K562 (cell line): Measurements from ENCODE around the gene RBPMS2. TPM values are rescaled to one million over a fixed set of nuclear protein-coding genes. Genes with fewer than 3 reads are reported as not detected.
A peak's percentile ranks its signal among the peaks of the same experiment; 100 is the strongest.

ENCODE experiments used
- ARHGAP35 ChIP-seq: fragments of 450-650 bp; IDR thresholded peaks from 2 replicates; pipeline ENCODE4 v1.6.1; 2018; ENCODE audit not compliant: partially characterized antibody
- C11orf30 ChIP-seq: fragments of 450-650 bp; IDR thresholded peaks from 2 replicates; pipeline ENCODE4 v1.6.1; 2016; ENCODE audit warnings: low read depth, mild to moderate bottlenecking
- CBFA2T3 ChIP-seq: fragments of 450-650 bp; IDR thresholded peaks from 2 replicates; pipeline ENCODE4 v1.6.1; 2017
- CTBP1 ChIP-seq: fragments of 450-650 bp; IDR thresholded peaks from 2 replicates; pipeline ENCODE4 v1.6.1; 2016; ENCODE audit warnings: borderline replicate concordance
- FOXJ2 ChIP-seq: fragments of 200-800 bp; sonication (Bioruptor generic); IDR thresholded peaks from 2 replicates; pipeline ENCODE4 v1.6.1; 2016; ENCODE audit warnings: missing genetic modification characterization, missing compliant biosample characterization
- GTF2A2 ChIP-seq: IDR thresholded peaks from 2 replicates; pipeline ENCODE4 v1.6.1; 2016; ENCODE audit warnings: mild to moderate bottlenecking, missing genetic modification characterization, missing compliant biosample characterization
- HDAC8 ChIP-seq: fragments of 450-650 bp; IDR thresholded peaks from 2 replicates; pipeline ENCODE4 v1.6.1; 2016; ENCODE audit warnings: mild to moderate bottlenecking, missing genetic modification characterization, moderate library complexity, missing compliant biosample characterization
- MEF2D ChIP-seq: conservative IDR thresholded peaks from 2 replicates; pipeline ENCODE4 v1.6.1; 2016; ENCODE audit warnings: low read depth, missing genetic modification characterization, missing compliant biosample characterization
- MYNN ChIP-seq, 2 experiments: sonication (generic); formaldehyde crosslinking in 1 of 2; IDR thresholded peaks; 2 replicates each; pipeline versions ENCODE4 v1.5.0 to v1.6.1; 2016 to 2020; ENCODE audit warnings: antibody characterized with exemption in 1 of 2, missing genetic modification reagents in 1 of 2
- NFXL1 ChIP-seq: fragments of 450-650 bp; formaldehyde crosslinking; IDR thresholded peaks from 2 replicates; pipeline ENCODE4 v1.4.0; 2021; ENCODE audit warnings: mild to moderate bottlenecking
- NR4A1 ChIP-seq, 2 experiments: fragments of 250-450 bp in 1 of 2; fragments of 450-650 bp in 1 of 2; sonication (Bioruptor Pico) in 1 of 2; IDR thresholded peaks; 2 replicates each; pipeline versions ENCODE4 v1.4.0 to v1.6.1; 2016 to 2020; ENCODE audit warnings: mild to moderate bottlenecking in 2 of 2, missing compliant biosample characterization in 1 of 2, missing genetic modification characterization in 1 of 2, moderate library complexity in 1 of 2
- POLR2B ChIP-seq: fragments of 450-650 bp; IDR thresholded peaks from 2 replicates; pipeline ENCODE4 v1.6.1; 2018; ENCODE audit warnings: low read depth; ENCODE audit not compliant: partially characterized antibody
- RB1 ChIP-seq: fragments of 450-650 bp; IDR thresholded peaks from 2 replicates; pipeline ENCODE4 v1.6.1; 2017; ENCODE audit warnings: low read depth, mild to moderate bottlenecking
- RBBP5 ChIP-seq: fragments of 200-600 bp; sonication (generic); IDR thresholded peaks from 2 replicates; pipeline ENCODE4 v1.6.1; 2012; ENCODE audit warnings: borderline replicate concordance, mild to moderate bottlenecking, low read length, control low read depth, inconsistent platforms; ENCODE audit not compliant: insufficient read depth, poor library complexity, severe bottlenecking
- SUPT5H ChIP-seq: fragments of 450-650 bp; IDR thresholded peaks from 2 replicates; pipeline ENCODE4 v1.6.1; 2016
- TCF7L2 ChIP-seq: fragments of 150-350 bp; IDR thresholded peaks from 2 replicates; pipeline ENCODE4 v1.6.1; 2016; ENCODE audit warnings: low read depth, mild to moderate bottlenecking, low read length, moderate library complexity
- ZBTB2 ChIP-seq: fragments of 450-650 bp; IDR thresholded peaks from 2 replicates; pipeline ENCODE4 v1.6.1; 2016; ENCODE audit warnings: antibody characterized with exemption
- ZMIZ1 ChIP-seq, 2 experiments: fragments of 150-350 bp in 1 of 2; IDR thresholded peaks; 2 replicates each; pipeline ENCODE4 v1.6.1; 2012 to 2016; ENCODE audit warnings: low read depth in 2 of 2, low read length in 2 of 2, mild to moderate bottlenecking in 1 of 2, moderate library complexity in 1 of 2
- ZNF121 ChIP-seq: sonication (generic); formaldehyde crosslinking; conservative IDR thresholded peaks from 2 replicates; pipeline ENCODE4 v1.8.0; 2022; ENCODE audit warnings: missing genetic modification reagents
- ZNF143 ChIP-seq: sonication (generic); formaldehyde crosslinking; IDR thresholded peaks from 2 replicates; pipeline ENCODE4 v1.9.0; 2022; ENCODE audit warnings: mild to moderate bottlenecking, missing genetic modification reagents
- ZSCAN32 ChIP-seq: fragments of 450-650 bp; formaldehyde crosslinking; IDR thresholded peaks from 2 replicates; pipeline ENCODE4 v1.4.0; 2020; ENCODE audit warnings: mild to moderate bottlenecking, moderate library complexity
- ZZZ3 ChIP-seq: fragments of 450-650 bp; IDR thresholded peaks from 2 replicates; pipeline ENCODE4 v1.6.1; 2016; ENCODE audit warnings: antibody characterized with exemption, mild to moderate bottlenecking, moderate library complexity
- polyA plus RNA-seq, 8 experiments: library from polyadenylated mRNA; depleted of rRNA in 4 of 8; stranded (reverse) in 5 of 8; unstranded in 3 of 8; fragments of >200 nt; fragmentation: Nextera tagmentation in 2 of 8; fragmentation: Illumina TruSeq in 1 of 8; extraction: Ambion mirVana in 2 of 8; extraction: Trizol in 1 of 8; gene quantifications; 2 replicates each; pipeline versions ENCODE4 v1.2.1 to v1.2.3, GENCODE V29; 2011 to 2014; ENCODE audit warnings: inconsistent platforms in 1 of 8, missing spikeins in 1 of 8
- total RNA-seq, 7 experiments: library from RNA; depleted of rRNA in 6 of 7; stranded (reverse); fragments of >200 nt in 6 of 7; fragmentation: Illumina TruSeq in 2 of 7; extraction: Trizol in 2 of 7; gene quantifications; 2 replicates each; pipeline versions ENCODE4 v1.2.1 to v1.2.3, GENCODE V29; 2011 to 2021; ENCODE audit warnings: low replicate concordance in 1 of 7
- TF ChIP-seq, protein P1 (sequence below), 2 experiments: fragments of 450-650 bp; IDR thresholded peaks; 2 replicates each; pipeline ENCODE4 v1.6.1; 2016

Gene RBPMS2
- total and polyA plus RNA-seq, 9 of the 15 experiments (the other 6 are each of a cell fraction or from before 2014, with no cell fraction given), result 0.11 to 2.6 (median 0.37) TPM; not detected in 1

GRCh38 chr15:64702816-64703631 lies 72.4 kb downstream of the RBPMS2 start (continued):
- peak; percentile 98 for TF ChIP-seq FOXJ2 (tag)
- TF ChIP-seq, protein P1, sequence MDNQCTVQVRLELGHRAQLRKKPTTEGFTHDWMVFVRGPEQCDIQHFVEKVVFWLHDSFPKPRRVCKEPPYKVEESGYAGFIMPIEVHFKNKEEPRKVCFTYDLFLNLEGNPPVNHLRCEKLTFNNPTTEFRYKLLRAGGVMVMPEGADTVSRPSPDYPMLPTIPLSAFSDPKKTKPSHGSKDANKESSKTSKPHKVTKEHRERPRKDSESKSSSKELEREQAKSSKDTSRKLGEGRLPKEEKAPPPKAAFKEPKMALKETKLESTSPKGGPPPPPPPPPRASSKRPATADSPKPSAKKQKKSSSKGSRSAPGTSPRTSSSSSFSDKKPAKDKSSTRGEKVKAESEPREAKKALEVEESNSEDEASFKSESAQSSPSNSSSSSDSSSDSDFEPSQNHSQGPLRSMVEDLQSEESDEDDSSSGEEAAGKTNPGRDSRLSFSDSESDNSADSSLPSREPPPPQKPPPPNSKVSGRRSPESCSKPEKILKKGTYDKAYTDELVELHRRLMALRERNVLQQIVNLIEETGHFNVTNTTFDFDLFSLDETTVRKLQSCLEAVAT (IDR thresholded peaks at IDR 0.05), result peak in 1 of 2 experiments; percentile 51; a peak in 1 of 4 replicates
- TF ChIP-seq NFXL1, result no peak
- no peak for TF ChIP-seq MEF2D (tag)
- peak; percentile 92 for TF ChIP-seq ZBTB2
- TF ChIP-seq TCF7L2, result peak; percentile 40; the same call in 1 of the 2 replicates
- no peak for TF ChIP-seq GTF2A2
- no peak for TF ChIP-seq NR4A1 (CRISPR knock-in tag; IDR thresholded peaks at IDR 0.05)
- peak; percentile 39; the same call in 1 of the 2 replicates for TF ChIP-seq NR4A1 (tag; IDR thresholded peaks at IDR 0.05)
- TF ChIP-seq HDAC8 (tag), result no peak
- TF ChIP-seq ARHGAP35, result no peak
- TF ChIP-seq SUPT5H, result peak; percentile 65
- 0 out of 2 replicates have a peak, but pooled peaks have one; percentile 2 for TF ChIP-seq CBFA2T3
- no peak for TF ChIP-seq C11orf30
- TF ChIP-seq MYNN (IDR thresholded peaks at IDR 0.05), result no peak
- TF ChIP-seq MYNN (CRISPR knock-in tag; IDR thresholded peaks at IDR 0.05), result no peak
- TF ChIP-seq RB1, result peak; percentile 54; the same call in 1 of the 2 replicates
- TF ChIP-seq RBBP5, result peak; percentile 67
- 0 out of 2 replicates have a peak, but pooled peaks have one; percentile 14 for TF ChIP-seq ZZZ3
- peak; percentile 30; the same call in 1 of the 2 replicates for TF ChIP-seq CTBP1
- no peak for TF ChIP-seq ZSCAN32 (CRISPR knock-in tag)
- peak; percentile 69 for TF ChIP-seq POLR2B
- TF ChIP-seq ZMIZ1 (IDR thresholded peaks at IDR 0.05; ENCODE audit: low read depth in 2 of 2, low read length in 2 of 2), result no peak
- no peak for TF ChIP-seq ZNF121 (CRISPR knock-in tag)
- TF ChIP-seq ZNF143 (CRISPR knock-in tag), result peak; percentile 75
